ENCODE measurements around the gene PCBP3.
"Not testable (repeated sequence)": the region's sequence is repeated elsewhere in the genome, so short reads cannot be mapped to it uniquely, and the experiment has no call there.

PCBP3 gene

DNA sequence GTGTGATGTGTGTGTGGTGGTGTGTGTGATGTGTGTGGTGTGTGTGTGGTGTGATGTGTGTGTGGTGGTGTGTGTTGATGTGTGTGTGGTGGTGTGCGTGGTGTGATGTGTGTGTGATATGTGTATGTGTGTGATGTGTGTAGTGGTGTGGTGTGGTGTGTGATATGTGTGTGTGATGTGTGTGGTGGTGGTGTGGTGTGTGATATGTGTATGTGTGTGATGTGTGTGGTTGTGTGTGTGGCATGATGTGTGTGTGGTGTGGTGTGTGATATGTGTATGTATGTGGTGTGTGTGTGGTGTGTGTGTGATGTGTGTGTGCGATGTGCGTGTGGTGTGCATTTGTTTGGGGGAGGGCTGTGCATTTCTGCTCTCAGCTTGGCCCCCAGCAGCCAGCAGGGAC lies 7.1 kb upstream of the PCBP3 start:
- DNase-seq, result no peak

DNA sequence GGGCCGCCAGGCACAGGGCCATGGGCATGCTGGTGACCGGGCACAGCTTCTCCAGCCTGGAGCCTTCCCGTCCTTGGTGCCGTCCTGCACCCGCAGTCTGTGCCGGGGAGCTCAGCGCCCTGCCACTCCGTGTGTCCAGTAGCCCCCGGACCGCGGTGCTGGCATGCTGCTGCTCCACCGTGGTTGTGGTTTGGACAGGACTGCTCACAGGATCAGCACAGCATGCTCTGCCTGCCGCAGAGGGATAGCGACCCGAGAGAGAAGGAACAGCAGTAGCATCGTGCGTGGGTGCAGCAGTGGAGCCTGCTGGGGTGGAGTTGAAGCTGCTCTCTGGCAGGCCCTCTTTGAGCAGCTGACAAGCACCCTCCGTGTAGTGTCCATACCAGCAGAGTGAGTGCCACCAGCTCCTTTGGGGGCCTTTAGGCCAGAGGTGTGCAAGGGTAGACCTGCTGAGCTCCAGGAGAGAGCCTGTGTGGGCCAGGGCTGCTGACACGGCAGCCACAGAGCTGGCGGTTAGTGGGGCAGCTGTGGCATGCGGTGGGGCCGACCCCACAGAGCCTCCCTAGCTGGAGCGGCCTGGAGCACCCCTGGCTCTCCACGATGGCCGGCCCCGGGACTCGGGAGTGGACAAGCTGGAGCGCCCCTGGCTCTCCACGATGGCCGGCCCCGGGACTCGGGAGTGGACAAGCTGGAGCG lies 6.4 kb upstream of the PCBP3 start:
- DNase-seq, result no peak

DNA sequence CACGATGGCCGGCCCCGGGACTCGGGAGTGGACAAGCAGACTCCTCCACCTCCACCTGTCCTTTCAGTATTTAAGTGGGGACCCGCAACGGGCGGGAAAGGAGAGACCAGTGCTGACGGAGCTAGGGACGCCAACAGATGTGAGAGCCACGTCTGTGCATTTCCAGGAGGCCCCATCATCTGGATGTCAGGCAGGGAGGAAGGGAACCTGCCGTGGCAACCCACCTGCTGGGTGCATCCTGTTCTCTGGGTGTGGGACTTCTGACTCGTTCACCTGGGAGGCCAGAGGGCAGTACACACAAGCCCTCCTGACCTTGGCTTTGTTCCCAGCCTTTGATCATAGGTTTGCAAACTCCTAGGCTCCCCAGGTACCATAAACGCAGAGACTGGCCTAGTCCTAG lies 5.6 kb upstream of the PCBP3 start:
- no peak for DNase-seq

- no peak for DNase-seq
These were observed 4.8 kb upstream of the PCBP3 start for GRCh38 chr21:45638707-45639106.

- DNase-seq, result no peak
These were observed 4.1 kb upstream of the PCBP3 start for GRCh38 chr21:45639206-45640000.

DNA sequence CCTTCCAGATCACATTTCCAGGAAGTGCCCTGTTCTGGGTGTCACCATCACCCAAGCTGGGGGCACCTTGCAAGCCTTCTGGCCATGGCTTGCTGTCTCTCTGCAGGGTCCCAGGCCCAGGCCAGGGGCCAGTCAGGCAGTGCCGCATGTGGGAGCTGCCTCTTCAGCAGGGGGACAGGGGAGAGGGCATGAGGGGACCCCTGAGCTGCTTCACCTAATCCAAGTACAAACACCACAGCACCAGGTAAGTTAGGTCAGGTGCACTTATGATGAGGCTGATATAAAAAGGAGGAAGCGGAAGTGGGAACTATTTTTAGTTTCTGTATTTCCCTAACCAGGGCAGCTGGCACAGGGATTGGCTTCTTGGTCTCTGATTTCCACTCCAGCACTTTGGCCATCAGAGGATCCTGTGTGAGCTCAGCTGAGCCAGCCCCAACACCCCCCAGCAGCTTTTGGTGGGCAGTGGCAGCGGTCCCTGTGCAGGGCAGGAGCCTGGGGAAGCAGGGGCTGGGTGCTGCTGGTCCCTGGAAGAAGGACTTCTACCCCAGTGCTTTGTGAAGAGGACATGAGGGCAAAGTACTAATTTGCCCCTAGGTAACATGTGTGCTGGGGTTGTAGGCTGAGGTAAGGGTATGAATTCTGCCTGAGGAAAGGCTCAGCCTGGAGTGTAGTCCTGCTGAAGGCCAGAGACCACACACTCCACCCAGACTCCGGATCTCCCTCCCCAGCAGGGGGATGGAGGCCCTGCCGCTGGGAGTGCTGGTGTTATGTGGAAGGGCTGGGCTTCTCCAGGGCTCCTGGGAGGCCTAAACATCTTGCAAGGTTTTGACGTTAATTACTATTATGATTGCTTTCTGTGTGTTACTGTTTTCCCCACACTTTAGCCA lies 3.3 kb upstream of the PCBP3 start:
- no peak for DNase-seq

- no peak for DNase-seq
These were observed 2.5 kb upstream of the PCBP3 start for GRCh38 chr21:45640888-45641479.

DNA sequence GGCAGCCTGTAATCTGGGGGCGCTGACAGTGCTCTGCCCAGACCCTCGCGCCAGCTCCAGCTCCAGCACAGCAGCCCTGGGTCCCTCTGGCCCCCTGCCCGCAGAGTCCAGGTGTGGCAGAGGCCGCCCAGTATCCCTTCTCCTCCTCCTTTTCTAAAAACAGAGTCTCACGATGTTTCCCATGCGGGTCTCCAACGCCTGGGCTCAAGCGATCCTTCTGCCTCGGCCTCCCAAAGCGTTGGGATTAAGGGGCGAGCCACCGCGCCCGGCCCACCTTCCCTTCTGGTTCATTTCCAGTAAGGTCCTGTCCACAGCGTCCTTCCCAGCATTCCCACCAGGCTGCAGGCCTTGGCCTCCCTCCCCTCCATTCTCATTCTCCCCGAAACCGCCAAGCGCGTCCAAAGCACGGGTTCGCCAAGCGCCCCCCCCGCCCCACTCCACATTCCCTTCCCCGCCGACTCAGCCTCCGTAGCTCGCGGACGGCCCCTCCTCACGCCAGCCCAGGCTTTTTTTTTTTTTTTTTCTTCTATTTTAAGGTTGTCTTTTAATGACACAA lies 2.0 kb upstream of the PCBP3 start:
- DNase-seq, result no peak

GRCh38 chr21:45642122-45642813 lies 1.3 kb upstream of the PCBP3 start:
- DNase-seq, result no peak

DNA sequence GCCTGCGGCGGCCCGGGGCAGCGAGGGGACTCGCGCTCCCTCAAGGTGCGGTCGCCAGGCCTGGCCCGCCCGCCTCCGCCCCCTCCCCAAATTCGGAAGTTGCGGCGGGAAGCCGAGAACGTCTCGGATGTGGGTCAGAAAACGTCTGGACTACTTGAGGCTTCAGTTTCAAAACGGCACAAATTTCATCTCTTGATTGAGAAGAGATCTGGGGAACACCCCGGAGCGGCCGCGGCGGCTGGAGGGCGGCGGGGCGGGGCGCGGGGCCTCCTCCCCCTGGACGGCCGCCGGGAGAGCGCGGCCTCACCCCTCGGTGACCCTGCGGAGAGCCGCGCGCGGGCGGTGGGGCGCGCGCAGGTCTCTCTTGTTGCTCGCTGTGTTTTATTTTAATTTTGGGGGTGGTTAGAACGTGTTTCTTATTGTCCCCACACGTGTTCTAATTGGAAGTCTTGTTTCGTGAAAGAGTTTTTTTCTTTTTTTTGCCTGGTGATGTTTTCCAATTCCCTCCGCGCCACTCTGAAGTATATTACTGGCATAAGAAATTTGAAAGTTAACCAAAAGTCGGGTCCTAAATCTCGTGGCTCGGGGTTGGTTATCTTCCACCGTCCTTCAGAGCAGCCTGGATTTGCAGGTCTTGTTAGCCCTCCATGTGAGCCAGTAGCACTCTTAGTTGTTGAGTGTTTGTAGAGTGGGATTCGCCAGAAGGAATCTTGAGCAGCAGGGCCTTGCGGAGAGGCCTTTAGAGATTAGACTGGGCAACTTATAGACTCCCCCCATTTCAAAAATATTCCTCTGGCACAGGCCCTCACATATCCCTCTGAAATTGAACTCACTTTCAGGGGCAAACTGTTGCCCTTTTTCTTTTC lies 749 bp downstream of the PCBP3 start:
- DNase-seq, result no peak

GRCh38 chr21:45651921-45652320 lies 8.4 kb downstream of the PCBP3 start:
- DNase-seq, result no peak

GRCh38 chr21:45655124-45655523 lies 11.6 kb downstream of the PCBP3 start:
- no peak for DNase-seq

GRCh38 chr21:45656114-45656513 lies 12.6 kb downstream of the PCBP3 start:
- not testable (repeated sequence) for DNase-seq

GRCh38 chr21:45661913-45662622 lies 18.5 kb downstream of the PCBP3 start:
- DNase-seq, result not testable (repeated sequence)

DNA sequence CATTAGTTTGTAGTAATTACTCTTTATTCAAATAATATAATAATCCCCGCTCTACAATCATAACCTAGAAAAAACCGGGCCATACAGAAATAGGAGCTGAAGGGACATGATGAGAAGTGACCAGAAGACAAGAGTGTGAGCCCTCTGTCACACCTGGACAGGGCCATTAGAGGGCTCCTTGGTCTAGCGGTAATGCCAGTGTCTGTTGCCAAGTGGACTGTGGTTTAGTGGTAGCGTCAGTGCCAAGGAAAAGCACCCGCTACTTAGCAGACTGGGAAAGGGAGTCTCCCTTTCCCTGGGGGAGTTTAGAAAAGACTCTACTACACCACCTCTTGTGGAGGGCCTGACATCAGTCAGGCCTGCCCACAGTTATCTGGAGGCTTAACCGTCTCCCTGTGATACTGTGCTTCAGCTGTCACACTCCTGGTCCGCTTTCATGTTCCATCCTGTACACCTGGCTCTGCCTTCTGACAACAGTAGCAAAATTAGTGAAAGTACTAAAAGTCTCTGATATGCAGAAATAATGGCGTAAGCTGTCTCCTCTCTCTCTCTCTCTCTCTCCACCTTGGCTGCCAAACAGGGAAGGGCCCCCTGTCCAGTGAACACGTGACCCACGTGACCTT lies 19.2 kb downstream of the PCBP3 start:
- DNase-seq, result not testable (repeated sequence)

- no peak for DNase-seq
These were observed 25.9 kb downstream of the PCBP3 start for GRCh38 chr21:45669382-45669781.

GRCh38 chr21:45670731-45671130 lies 27.2 kb downstream of the PCBP3 start:
- no peak for DNase-seq

GRCh38 chr21:45678790-45679189 lies 35.3 kb downstream of the PCBP3 start:
- DNase-seq, result not testable (repeated sequence)

- no peak for DNase-seq
These were observed 36.7 kb downstream of the PCBP3 start for GRCh38 chr21:45680215-45680614.

GRCh38 chr21:45695086-45695485 lies 51.6 kb downstream of the PCBP3 start:
- DNase-seq, result no peak

Data from Kasumi-1 (cell line).